Umbilical cord (tissue), 2 donors: Measurements from ENCODE around the gene DUSP12. TPM values are rescaled to one million over a fixed set of nuclear protein-coding genes. Genes with fewer than 3 reads are reported as not detected.
"Not testable (repeated sequence)": the region's sequence is repeated elsewhere in the genome, so short reads cannot be mapped to it uniquely, and the experiment has no call there.

Source experiments
- DNase-seq: peaks from one replicate; pipeline ENCODE4 v3.0.0-alpha.2; 2015; ENCODE audit warnings: low spot score
- total RNA-seq: library from RNA; depleted of rRNA; stranded (reverse); fragments of >200 nt; gene quantifications from one replicate; pipeline ENCODE4 v1.2.3, GENCODE V29; 2014; ENCODE audit warnings: low replicate concordance; ENCODE audit not compliant: insufficient read depth

DUSP12 gene, protein sequence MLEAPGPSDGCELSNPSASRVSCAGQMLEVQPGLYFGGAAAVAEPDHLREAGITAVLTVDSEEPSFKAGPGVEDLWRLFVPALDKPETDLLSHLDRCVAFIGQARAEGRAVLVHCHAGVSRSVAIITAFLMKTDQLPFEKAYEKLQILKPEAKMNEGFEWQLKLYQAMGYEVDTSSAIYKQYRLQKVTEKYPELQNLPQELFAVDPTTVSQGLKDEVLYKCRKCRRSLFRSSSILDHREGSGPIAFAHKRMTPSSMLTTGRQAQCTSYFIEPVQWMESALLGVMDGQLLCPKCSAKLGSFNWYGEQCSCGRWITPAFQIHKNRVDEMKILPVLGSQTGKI
- 81.6 TPM for total RNA-seq

DNA sequence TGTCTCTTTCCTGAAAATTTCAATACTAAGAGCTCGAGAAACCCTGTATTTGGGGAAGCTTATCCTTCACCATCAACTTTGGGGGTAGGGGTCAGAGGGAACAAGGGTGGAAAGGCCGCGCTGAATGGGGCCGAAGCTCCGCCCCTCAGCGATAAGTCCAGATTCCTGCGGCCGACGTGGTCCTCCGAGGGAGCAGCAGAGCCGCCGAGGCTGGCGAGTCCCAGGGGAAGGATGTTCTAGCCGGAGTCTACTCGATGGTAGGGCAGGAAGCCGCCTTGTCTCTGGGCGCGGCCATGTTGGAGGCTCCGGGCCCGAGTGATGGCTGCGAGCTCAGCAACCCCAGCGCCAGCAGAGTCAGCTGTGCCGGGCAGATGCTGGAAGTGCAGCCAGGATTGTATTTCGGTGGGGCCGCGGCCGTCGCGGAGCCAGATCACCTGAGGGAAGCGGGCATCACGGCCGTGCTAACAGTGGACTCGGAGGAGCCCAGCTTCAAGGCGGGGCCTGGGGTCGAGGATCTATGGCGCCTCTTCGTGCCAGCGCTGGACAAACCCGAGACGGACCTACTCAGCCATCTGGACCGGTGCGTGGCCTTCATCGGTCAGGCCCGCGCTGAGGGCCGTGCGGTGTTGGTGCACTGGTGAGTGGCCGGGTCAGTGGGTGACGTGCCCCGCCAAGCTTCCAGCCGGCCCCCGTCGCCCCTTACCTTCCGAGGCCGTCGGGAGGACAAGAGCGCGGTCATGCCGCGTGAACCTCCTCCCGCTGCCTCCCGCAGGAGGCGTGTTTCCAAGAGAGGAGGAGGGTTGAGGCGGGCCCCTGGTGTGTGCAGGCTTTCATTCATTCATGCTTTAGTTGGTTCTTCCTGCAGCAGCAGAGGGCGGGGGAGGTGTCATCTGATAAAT is at the start of gene DUSP12:
TSS of gene DUSP12 (plus strand) at position 278 of the 899 bp plus-strand sequence. CDS start at position 294, 16 bp downstream.
- peak; percentile 98 for DNase-seq

DNA sequence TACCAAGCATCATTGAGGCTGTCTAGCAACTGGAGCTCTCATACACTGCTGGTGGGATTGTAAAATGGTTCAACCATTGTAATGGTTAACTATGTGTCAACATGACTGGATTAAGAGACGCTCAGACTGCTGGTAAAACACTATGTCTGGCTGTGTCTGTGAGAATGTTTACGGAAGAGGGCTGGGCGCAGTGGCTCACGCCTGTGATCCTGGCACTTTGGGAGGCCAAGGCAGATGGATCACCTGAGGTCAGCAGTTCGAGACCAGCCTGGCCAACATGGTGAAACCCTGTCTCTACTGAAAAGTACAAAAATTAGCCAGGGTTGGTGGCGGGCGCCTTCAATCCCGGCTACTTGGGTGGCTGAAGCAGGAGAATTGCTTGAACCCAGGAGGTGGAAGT is 47.3 kb upstream of the DUSP12 start:
- no peak for DNase-seq

DNA sequence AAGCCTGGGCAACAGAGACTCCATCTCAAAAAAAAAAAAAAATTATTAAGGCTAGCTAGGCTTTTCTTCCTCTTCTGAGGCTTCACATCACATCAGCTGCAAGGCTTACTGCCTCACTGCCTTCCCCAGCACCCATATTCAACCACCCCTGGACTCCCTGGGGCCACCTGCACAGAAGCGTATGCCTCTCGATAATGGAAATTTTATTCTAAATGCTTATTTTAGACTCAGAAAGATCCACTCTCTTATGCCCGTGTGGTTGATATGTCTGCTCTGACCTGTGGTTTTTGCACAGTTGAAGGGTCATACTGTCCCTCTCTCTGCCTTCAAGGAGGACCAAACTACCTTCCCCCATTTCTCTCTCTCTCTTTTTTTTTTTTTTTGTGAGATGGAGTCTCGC is 44.0 kb upstream of the DUSP12 start:
- DNase-seq: no peak

DNA sequence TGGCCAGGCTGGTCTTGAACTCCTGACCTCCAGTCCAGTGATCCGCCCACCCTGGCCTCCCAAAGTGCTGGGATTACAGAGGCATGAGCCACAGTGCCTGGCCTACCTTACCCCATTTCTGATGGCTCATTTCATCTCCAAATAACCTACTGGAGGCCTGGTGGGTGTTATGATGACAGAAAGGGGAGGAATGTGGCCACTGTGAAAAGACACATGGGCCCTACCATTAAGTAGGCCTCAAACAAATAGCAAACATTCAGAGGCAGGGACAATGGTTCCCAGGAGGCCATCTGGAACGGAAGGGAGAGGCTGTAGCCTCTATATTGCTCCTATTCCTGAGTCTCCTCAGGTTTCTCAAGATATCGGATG is 43.5 kb upstream of the DUSP12 start:
- no peak for DNase-seq

DNA sequence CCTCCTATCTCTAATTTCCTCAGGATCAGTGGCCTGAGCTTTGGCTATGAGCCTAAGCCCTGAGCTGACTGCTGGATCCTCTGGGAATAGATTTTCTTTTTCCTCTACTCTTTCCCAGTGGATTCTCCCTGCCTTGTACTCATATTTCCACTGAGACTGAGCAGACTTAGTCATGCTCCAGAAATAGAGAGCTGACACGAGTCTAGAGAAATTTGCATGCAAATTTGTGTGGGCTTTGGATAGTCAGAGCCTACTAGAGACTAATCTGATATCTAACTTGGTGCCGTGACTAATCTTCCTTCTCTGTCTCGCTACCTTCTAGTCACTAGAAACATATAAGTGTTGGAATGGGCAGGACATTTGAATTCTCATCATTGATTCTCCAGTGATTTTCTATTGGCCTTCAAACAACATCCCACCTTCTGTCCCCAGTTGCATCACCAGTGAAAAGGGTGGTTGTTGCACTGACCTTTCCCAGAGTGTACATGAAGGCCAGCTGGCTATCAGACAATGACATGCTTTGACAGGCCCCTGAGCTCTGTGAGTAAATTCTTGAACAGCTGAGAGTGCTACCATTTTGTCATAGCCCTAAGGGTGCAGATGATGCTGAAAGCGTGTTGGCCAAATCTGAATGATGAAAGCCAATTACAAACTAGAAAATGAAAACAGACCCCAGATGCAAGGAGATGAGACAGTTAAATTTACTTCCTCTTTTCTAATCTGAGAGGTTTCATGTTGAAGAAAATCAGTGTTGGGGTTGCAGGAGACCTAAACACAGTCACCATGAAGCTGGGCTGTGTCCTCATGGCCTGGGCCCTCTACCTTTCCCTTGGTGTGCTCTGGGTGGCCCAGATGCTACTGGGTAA is 42.9 kb upstream of the DUSP12 start, which contains the start of gene FCRLA:
TSS of gene FCRLA (plus strand) at position 748 of the 866 bp plus-strand sequence. CDS start at position 784, 36 bp downstream.
- peak; percentile 58 for DNase-seq

DNA sequence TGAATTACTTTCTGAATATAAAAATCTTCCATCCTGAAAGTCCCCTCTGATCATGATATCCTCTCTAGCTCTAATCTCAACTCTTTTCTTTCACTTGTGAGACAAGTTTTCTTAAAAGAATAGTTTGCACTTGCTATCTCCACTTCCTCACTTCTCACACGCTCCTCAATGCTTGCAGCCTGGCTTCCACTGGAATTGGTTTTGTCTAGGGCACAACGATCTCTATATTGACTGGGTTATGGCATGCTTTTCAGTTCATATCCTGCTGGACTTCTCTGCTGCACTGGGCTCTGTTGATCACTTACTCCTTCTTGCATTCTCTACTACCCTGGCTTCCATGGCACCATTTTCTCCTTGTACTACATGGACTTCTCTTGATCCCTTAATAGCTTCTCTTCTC is 42.1 kb upstream of the DUSP12 start:
- no peak for DNase-seq

DNA sequence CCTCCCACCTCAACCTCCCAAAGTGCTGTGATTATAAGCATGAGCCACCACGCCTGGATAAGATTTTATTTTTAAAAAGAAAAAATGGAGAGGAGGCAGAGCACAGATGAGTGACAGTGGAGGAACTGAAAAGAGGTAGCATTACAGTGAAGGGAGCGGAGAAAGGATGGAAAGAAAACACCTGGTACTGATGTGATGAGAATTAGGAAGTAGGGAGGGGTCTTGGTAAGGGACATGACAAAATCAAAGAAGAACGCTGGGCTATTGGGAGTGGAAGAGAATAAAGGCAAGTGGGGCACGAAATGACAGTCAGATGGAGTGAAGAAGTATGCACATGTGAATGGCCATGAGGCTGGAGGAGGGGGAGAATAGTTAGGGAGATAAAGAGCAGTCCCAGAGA is 40.2 kb upstream of the DUSP12 start:
- DNase-seq: no peak

DNA sequence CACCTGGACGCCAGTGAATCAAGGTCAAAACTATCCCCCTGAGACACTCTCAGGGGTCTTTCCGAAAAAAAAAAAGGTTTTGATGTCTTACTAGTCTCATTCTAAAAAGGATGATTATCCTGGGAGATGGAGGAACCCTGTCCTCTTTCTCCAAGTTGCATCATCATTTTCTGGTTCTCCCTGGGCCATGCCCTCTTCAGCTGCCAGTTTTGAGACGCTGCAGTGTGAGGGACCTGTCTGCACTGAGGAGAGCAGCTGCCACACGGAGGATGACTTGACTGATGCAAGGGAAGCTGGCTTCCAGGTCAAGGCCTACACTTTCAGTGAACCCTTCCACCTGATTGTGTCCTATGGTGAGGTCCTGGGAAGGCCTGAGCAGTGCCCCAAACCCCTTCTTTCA is 39.0 kb upstream of the DUSP12 start:
- no peak for DNase-seq

DNA sequence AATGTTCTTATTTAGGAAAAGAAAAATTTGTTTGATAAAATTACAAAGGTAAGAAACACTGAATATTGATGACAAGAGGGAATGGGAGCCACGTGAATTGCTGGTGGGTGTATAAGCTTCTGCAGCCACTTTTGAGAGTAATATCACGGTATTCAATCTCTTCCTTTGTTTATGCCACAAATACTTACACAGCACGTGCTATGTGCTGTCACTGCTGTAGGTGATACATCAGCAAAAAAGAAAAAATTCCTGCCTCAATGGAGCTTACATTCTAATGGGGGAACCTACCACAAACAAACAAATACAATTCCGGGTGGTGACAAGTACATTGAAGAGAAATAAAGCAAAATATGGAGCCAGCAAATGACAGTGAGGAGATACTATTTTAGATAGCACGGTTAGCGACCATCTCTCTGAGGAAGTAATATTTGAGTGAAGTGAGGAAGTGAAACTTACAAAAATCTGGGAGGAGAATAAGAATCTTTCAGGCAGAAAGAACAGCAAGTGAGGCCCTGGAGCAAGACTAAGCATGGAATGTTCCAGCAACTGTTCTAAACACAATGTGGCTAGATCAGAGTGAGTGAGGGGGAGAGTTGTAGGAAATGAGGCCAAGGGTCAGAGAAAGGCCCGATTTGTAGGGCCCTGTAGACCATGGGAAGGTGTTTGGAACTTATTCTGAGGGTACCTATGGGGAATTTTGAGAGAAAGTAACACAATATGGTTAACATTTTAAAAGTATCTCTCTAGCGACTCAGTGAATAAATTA is 30.8 kb upstream of the DUSP12 start:
- no peak for DNase-seq

DNA sequence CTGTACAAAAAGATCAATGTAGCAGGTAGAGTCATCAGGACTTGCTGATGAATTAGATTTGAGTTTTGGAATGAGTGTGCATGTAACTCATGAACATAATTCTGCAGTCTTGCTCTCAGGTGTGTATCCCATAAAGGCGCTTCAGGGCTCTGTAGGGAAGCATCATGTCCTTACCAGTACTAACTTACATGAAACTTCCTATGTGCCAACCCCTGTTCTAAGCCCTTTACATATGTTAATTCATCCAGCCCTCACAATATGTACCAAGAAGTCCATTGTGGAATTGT is 30.3 kb upstream of the DUSP12 start:
- DNase-seq: no peak

DNA sequence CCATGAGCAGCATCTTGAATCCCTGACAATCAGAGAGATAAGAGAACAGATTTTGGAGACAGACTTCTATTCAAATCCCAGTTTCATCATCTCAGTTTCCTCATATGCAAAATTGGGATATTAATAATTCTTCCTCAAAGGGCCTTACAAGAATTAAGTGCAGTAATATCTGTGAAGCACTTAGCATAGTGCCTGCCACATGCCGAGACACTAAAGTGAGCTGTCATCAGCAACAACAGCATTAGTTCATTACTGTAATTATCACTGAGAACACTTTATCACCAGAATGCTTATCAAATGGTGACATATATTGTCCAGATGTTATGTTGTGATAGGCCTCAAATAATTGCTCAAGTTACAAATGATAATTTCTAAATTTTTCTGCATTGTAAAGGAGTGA is 29.2 kb upstream of the DUSP12 start:
- no peak for DNase-seq

DNA sequence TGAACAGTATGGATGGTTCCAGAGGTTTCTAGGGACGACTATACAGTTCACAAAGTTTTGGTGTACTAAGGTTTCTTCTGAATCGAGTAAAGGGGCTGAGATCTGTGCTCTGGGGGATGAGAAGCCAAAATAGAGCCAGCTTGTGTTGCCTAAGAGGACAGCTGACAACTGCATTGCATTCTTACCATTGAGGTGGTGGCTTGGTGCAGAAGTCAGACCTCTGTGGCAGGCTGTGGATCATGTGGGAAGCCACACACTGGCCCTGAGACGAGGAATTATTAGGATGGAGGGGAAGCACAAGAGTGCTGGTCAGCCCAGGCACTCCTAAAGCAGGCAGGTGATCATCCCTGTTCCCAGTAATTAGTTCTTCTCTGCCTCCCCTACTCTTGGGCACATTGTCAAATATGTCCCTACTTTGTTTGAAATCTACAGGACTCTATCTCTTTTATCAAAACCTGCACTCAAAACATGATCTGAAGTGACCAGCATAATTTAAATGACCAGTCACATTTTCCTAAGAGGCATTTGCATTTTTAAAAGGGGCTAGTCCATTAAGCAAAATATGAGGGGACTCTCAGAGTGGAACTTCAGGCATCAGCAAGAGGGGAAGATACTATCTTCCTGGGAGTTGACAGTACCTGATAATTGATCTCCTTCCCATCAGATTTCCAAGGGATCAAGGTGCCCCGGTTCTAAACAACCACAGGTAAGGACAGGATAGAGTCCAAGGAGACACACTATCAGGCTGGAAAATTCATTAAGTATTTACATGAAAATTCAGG is 28.4 kb upstream of the DUSP12 start, which contains the start of gene FCRLB:
TSS of gene FCRLB (plus strand) at position 589 of the 782 bp plus-strand sequence. CDS start 1,129 bp downstream, outside the sequence.
- DNase-seq: no peak

DNA sequence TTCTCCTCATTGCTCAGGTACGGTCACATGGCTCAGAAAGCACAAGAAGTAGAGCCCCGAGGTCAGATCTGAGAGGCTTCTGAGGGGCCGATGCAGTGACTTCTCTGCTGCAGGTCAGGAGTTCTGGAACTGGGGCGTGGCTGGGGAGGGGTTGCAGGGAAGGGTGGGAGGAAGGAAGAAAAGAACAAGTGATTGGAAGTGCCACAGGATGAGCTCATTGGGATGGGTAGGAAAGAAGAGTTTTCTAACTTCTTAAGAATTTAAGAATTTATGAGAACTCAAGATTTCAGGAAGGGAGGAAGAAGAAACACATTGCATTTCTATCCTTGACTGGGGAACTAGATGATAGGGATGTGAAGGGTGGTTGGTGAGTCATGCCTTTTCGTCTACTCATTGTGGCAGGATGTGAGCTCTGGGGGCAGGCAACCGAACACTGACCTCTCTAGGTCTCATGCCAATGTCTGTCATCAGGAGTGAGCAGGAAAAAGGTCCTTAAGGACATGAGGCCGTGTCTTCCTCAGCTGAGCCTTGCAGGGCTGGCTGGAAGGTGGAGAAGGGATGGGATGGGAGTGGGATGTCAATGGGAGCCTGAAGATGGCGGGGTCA is 27.7 kb upstream of the DUSP12 start:
- DNase-seq: no peak

DNA sequence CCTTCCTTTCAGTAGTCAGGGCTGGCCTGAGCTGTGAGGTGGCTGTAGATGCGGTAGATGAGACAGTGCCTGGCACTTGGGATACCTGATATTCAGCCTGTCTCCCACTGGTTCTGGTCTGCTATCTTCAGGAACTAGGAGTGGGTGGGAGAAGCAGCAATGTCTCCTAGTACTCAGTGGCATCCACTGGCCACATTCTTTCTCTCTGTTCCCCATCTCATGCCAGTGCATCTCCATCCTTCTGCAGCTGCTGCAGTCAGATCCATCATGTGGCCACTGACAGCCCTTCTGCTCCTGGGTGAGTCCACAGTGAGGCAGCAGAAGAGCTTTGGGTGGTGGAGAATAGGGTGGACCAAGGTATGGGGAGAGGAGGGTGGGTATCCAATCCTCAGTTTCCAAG is 27.2 kb upstream of the DUSP12 start:
- no peak for DNase-seq

DNA sequence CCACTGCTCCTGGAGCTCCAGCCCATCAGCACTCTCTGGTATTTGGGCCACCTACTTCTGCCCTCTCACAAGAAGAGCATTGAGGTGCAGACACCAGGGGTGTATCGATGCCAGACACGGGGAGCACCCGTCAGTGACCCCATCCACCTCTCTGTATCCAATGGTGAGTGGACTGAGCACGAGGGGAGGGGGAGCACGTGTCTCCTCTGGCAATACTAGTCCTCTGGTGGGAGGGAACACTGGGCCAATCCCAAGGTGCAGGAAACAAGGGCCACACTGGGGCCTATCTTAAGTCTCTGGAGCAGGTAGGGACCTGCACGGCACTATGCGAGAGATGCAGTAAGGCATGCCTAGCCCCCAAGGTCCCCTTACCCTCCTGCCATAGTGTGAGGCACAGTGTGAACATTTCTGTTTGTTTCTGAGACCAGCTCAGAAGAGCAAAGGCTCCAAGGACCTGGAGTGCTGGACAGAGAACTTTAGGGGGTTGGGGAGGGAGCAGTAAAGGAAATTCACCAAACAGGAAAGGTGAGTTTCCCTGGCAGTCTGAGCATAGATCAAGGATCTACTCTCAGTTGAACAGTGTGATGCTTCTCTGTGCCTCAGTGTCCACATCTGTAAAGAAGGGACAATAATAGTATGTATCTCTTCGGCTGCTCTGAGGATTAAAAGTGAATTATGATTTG is 26.0 kb upstream of the DUSP12 start:
- peak; percentile 24 for DNase-seq

DNA sequence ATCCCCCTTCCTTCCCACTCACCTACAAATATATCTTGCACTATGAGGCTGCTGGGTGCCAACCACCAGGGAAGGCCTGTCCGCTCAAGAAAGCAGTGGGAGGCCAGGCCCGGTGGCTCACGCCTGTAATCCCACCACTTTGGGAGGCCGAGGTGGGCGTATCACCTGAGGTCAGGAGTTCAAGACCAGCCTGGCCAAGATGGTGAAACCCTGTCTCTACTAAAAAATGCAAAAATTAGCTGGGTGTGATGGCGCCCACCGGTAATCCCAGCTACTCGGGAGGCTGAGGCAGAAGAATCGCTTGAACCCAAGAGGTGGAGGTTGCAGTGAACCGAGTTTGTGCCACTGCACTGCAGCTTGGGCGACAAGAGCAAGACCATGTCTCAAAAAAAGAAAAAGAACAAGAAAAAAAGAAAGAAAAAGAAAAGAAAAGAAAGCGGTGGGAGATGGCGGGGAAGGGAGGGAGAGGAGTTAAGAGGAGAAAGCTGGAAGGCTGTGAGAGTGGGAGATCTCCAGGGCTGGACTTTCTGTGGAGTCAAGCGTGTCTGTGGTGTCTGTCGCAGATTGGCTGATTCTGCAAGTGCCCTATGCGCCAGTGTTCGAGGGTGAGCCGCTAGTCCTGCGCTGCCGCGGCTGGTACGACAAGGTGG is 24.2 kb upstream of the DUSP12 start:
- not testable (repeated sequence) for DNase-seq

DNA sequence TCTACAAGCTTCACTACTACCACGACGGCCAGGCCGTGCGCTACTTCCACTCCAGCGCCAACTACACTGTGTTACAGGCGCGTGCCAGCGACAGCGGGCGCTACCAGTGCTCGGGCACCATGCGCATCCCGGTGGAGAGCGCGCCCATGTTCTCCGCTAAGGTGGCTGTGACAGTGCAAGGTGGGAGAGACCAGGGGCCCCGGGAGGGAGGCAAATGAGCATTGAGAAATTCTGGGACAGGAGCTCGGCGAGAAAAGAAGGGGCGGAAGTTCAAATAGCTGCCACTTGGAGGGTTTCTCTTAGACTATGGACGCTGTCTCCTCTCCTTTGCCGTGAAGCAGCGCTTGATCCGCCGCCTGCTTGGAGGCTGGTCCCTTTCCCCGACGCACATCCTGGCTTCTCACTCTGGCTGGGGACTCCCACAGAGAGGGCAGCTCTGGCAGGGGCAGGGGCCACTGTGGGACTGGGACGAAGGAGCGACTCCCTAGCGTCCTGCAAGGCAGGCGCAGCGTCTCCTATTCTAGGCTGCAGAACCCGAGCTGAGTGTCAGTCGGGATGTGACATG is 23.6 kb upstream of the DUSP12 start:
- DNase-seq: peak; percentile 63
